Occipital lobe (tissue), 2 donors: ENCODE results near the gene CXXC4. TPM values are rescaled to one million over a fixed set of nuclear protein-coding genes. Genes with fewer than 3 reads are reported as not detected.

ENCODE experiments used
- DNase-seq: peaks from one replicate; lab custom pipeline; 2025; lab: John Stamatoyannopoulos, UW
- total RNA-seq: library from RNA; depleted of rRNA; stranded (reverse); fragments of >200 nt; gene quantifications from one replicate; pipeline ENCODE4 v1.2.3, GENCODE V29; 2014

CXXC4 gene
- total RNA-seq, 1 donor from 2014 or later, result 128 TPM

DNA sequence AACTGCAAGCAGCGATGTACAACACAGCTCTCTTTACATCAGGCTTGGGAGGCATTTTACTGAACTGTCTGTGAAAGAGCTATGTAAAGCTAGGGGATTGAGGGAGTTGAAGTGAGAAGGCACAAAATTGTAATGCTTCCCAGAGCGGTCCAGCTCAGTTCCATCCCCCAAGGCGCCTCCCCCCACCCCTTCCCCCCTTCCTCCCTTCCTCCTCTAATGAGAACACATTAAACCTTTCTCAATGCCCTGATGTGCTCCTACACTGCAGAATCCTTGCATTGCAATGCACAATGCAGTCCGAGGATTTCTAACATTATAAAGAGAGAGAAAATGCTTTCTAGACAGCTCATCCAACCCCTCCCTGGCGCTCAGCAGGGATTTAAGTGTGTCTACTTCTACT, 73.9 kb downstream of the CXXC4 start:
- no peak for DNase-seq
